Transverse colon (tissue), 4 donors: ENCODE results near the gene ARMCX6. TPM values are rescaled to one million over a fixed set of nuclear protein-coding genes. Genes with fewer than 3 reads are reported as not detected.

ENCODE experiments used
- DNase-seq: peaks from one replicate; pipeline ENCODE4 v3.0.0-alpha.2; 2019
- H3K27ac ChIP-seq, 4 donors: fragments of 200-600 bp; sonication (generic); 2 replicates each; pipeline ENCODE4 v1.5.1; 2016 to 2018; ENCODE audit warnings: inconsistent platforms in 4 of 4
- H3K27me3 ChIP-seq: fragments of 200-600 bp; sonication (generic); 2 replicates; pipeline ENCODE4 v1.5.1; 2017; ENCODE audit warnings: inconsistent platforms
- H3K36me3 ChIP-seq, 4 donors: fragments of 200-600 bp; sonication (generic); 2 replicates each; pipeline ENCODE4 v1.5.1; 2017 to 2019; ENCODE audit warnings: inconsistent platforms in 4 of 4
- H3K4me1 ChIP-seq, 4 donors: fragments of 200-600 bp; sonication (generic); 2 replicates each; pipeline ENCODE4 v1.5.1; 2017 to 2020; ENCODE audit warnings: inconsistent platforms in 4 of 4
- H3K4me3 ChIP-seq, 4 donors: fragments of 200-600 bp; sonication (generic); 1 replicate in 1 of 4; 2 replicates in 3 of 4; pipeline versions ENCODE4 v1.5.1 to v1.6.1; 2017 to 2019; ENCODE audit warnings: inconsistent platforms in 4 of 4
- H3K9me3 ChIP-seq, 2 donors: fragments of 200-600 bp; sonication (generic); 2 replicates each; pipeline ENCODE4 v1.5.1; 2017 to 2019; ENCODE audit warnings: inconsistent platforms in 2 of 2
- CTCF ChIP-seq, 5 experiments: fragments of 200-600 bp in 3 of 5; fragments of 450-650 bp in 2 of 5; sonication (generic) in 3 of 5; IDR thresholded peaks; 1 replicate in 2 of 5; 2 replicates in 3 of 5; pipeline ENCODE4 v1.5.1; 2016 to 2017; ENCODE audit warnings: antibody characterized with exemption in 5 of 5, inconsistent platforms in 3 of 5, mild to moderate bottlenecking in 2 of 5, moderate library complexity in 1 of 5
- EP300 ChIP-seq: sonication (generic); formaldehyde crosslinking; IDR thresholded peaks from one replicate; pipeline ENCODE4 v1.6.1; 2017; ENCODE audit warnings: antibody characterized with exemption, low read depth
- POLR2A ChIP-seq: fragments of 450-650 bp; IDR thresholded peaks from one replicate; pipeline ENCODE4 v1.6.1; 2016; ENCODE audit warnings: antibody characterized with exemption, mild to moderate bottlenecking, moderate library complexity
- POLR2AphosphoS5 ChIP-seq, 3 donors: sonication (generic); formaldehyde crosslinking; IDR thresholded peaks; one replicate each; pipeline ENCODE4 v1.6.1; 2016; ENCODE audit warnings: antibody characterized with exemption in 3 of 3
- WGBS, 2 donors: methylation state at CpG; one replicate each; pipeline ENCODE4 v1.1.5; 2018; ENCODE audit warnings: low coverage in 1 of 2; 5-methylcytosine and 5-hydroxymethylcytosine counted together
- in situ Hi-C, 4 donors: fragments of 200-750 bp; cut with MboI; loops; one replicate each; pipeline versions ENCODE4 v1.15.0 to v1.15.1; 2017; ENCODE audit warnings: low sequenced_read_pairs in 3 of 4, low pct_ligation_motif_present in 1 of 4, low pct_unique_long_range_greater_than_20kb in 1 of 4
- intact Hi-C: fragments of 100-400 bp; cut with DNase I; formaldehyde crosslinking; loops from one replicate; pipeline ENCODE4 v1.15.1; 2023; ENCODE audit warnings: low total_unique reads
- total RNA-seq, 4 donors: library from RNA; depleted of rRNA; stranded (reverse); fragments of >200 nt; gene quantifications; one replicate each; pipeline ENCODE4 v1.1.0, GENCODE V29; 2016

Gene ARMCX6
- total RNA-seq = 10 to 100 TPM in 1 of 4 donors, 1 to 10 TPM in 1, not detected in 2; 7.2 to 13.5 TPM

GRCh38 chrX:101617211-101618191 lies at the start of gene ARMCX6:
TSS of gene ARMCX6 (minus strand) at chrX:101618000. CDS start at chrX:101616620, 1,380 bp downstream.
- Histone ChIP-seq H3K27ac (peak within 1 kb of the TSS; percentile 81 to 89 (median 82)), H3K4me3 (peak within 1 kb of the TSS; percentile 48 to 71 (median 60)), H3K4me1 (peaks cover 0 to 8% (median 0%) of the 10 kb centered on the region in 4 donors), H3K9me3 (no peaks in the 10 kb centered on the region), H3K27me3 (no peaks in the 10 kb centered on the region), H3K36me3 (no peaks in the 10 kb centered on the region)
- DNase-seq = peak; percentile 80
- 47% methylated on average over 39 of the region's 39 CpGs; no CpG with 5 or more reads in 1 of the 2 donors for WGBS, 2 donors
- in situ Hi-C loops = no loop called here
- intact Hi-C loops = loop anchor here (5.0 kb wide), 1 partner anchor 535 kb away; no protein-coding TSS in a partner anchor
- TF ChIP-seq POLR2A = no peak
- peak; percentile 4 to 27 (median 20) for TF ChIP-seq CTCF (IDR thresholded peaks at IDR 0.05)
- peak; percentile 19 to 53 (median 49) for TF ChIP-seq POLR2AphosphoS5 (IDR thresholded peaks at IDR 0.05)
- TF ChIP-seq EP300 = no peak

GRCh38 chrX:101659601-101660063 lies 41.8 kb upstream of the ARMCX6 start, which contains the start of gene ARMCX2:
TSS of gene ARMCX2 (minus strand) at chrX:101659850. CDS start at chrX:101657588, 2,262 bp downstream.
- H3K4me1 ChIP-seq = peaks cover 0 to 6% (median 0%) of the 10 kb centered on the region in 4 donors
- peak; percentile 44 for DNase-seq
- H3K27ac ChIP-seq = peak within 1 kb of the TSS; percentile 64 to 82 (median 72)
- in situ Hi-C loops = no loop called here
- TF ChIP-seq POLR2A (peak; percentile 56), POLR2AphosphoS5 (IDR thresholded peaks at IDR 0.05) (peak; percentile 82 to 84 (median 83)), CTCF (IDR thresholded peaks at IDR 0.05) (no peak), EP300 (no peak)
- WGBS, 2 donors = 0 to 44% methylated on average over 1 to 22 of the region's 22 CpGs
- H3K27me3 ChIP-seq = no peaks in the 10 kb centered on the region
- no peaks in the 10 kb centered on the region for H3K9me3 ChIP-seq
- peak within 1 kb of the TSS; percentile 44 to 67 (median 48) for H3K4me3 ChIP-seq
- intact Hi-C loops = loop anchor here (5.0 kb wide), 1 partner anchor 1097 kb away; no protein-coding TSS in a partner anchor
- H3K36me3 ChIP-seq = no peaks in the 10 kb centered on the region

GRCh38 chrX:101658661-101659491 lies 41.1 kb upstream of the ARMCX6 start:
- in situ Hi-C loops (no loop called here), intact Hi-C loops (no loop called here)
- 40% methylated on average over 38 of the region's 38 CpGs; no CpG with 5 or more reads in 1 of the 2 donors for WGBS, 2 donors
- H3K36me3 ChIP-seq = no peaks in the 10 kb centered on the region
- TF ChIP-seq EP300 (no peak), POLR2AphosphoS5 (IDR thresholded peaks at IDR 0.05) (peak in 2 of 3 donors; percentile 56 to 69)
- DNase-seq = peak; percentile 78
- H3K27me3 ChIP-seq = no peaks in the 10 kb centered on the region
- H3K9me3 ChIP-seq = no peaks in the 10 kb centered on the region
- H3K4me3 ChIP-seq = peak overlapping the region; percentile 44 to 67 (median 48)
- H3K4me1 ChIP-seq = peaks cover 0 to 6% (median 0%) of the 10 kb centered on the region in 4 donors
- peak overlapping the region; percentile 64 to 82 (median 72) for H3K27ac ChIP-seq

GRCh38 chrX:101657495-101657894 lies 39.7 kb upstream of the ARMCX6 start:
- in situ Hi-C loops = no loop called here
- TF ChIP-seq POLR2A = no peak
- no peak for TF ChIP-seq EP300
- H3K9me3 ChIP-seq = no peaks in the 10 kb centered on the region
- no peak for DNase-seq
- no peak overlapping the region for H3K4me3 ChIP-seq
- H3K4me1 ChIP-seq = peaks cover 0 to 6% (median 0%) of the 10 kb centered on the region in 4 donors
- no peaks in the 10 kb centered on the region for H3K27me3 ChIP-seq
- no peaks in the 10 kb centered on the region for H3K36me3 ChIP-seq
- H3K27ac ChIP-seq = no peak overlapping the region
- intact Hi-C loops = no loop called here
- 86% methylated on average over 12 of the region's 12 CpGs; no CpG with 5 or more reads in 1 of the 2 donors for WGBS, 2 donors
